GM21825 (cell line): ENCODE measurements around the gene RAB17.
"Not testable (repeated sequence)": the region's sequence is repeated elsewhere in the genome, so short reads cannot be mapped to it uniquely, and the experiment has no call there.

Source experiments
- ATAC-seq: cut with Tn5 transposase; IDR thresholded peaks from one replicate; pipeline ENCODE4 v1.9.1; 2021; ENCODE audit warnings: mild to moderate bottlenecking, moderate library complexity; ENCODE audit not compliant: unreplicated experiment

The RAB17 gene

GRCh38 chr2:237600205-237600846 lies 9.8 kb upstream of the RAB17 start:
- ATAC-seq: no peak

GRCh38 chr2:237599465-237600110 lies 9.1 kb upstream of the RAB17 start:
- no peak for ATAC-seq

GRCh38 chr2:237598468-237599208 lies 8.1 kb upstream of the RAB17 start:
- no peak for ATAC-seq

- ATAC-seq: no peak
These were observed 6.9 kb upstream of the RAB17 start for GRCh38 chr2:237597196-237598145.

- ATAC-seq: no peak
These were observed 6.1 kb upstream of the RAB17 start for GRCh38 chr2:237596520-237597195.

- ATAC-seq: not testable (repeated sequence)
These were observed 5.4 kb upstream of the RAB17 start for GRCh38 chr2:237595829-237596519.

- no peak for ATAC-seq
These were observed 4.0 kb upstream of the RAB17 start for GRCh38 chr2:237594514-237594871.

GRCh38 chr2:237593596-237594320 lies 3.2 kb upstream of the RAB17 start:
- no peak for ATAC-seq

GRCh38 chr2:237593036-237593435 lies 2.5 kb upstream of the RAB17 start:
- ATAC-seq: no peak

- no peak for ATAC-seq
These were observed 2.0 kb upstream of the RAB17 start for GRCh38 chr2:237592425-237592980.

GRCh38 chr2:237591141-237591881 lies 777 bp upstream of the RAB17 start:
- no peak for ATAC-seq

- no peak for ATAC-seq
These were observed 2.4 kb downstream of the RAB17 start for GRCh38 chr2:237588044-237588696.

- ATAC-seq: no peak
These were observed 4.8 kb downstream of the RAB17 start for GRCh38 chr2:237585590-237586221.

GRCh38 chr2:237583385-237584295 lies 6.9 kb downstream of the RAB17 start:
- no peak for ATAC-seq

- no peak for ATAC-seq
These were observed 8.5 kb downstream of the RAB17 start for GRCh38 chr2:237581751-237582746.
